Astrocyte (in vitro differentiated cells and primary cell): Measurements from ENCODE around the gene SLC29A4.

Experiments used
- EZH2 ChIP-seq: IDR thresholded peaks from 2 replicates; pipeline ENCODE4 v1.6.1; 2012; ENCODE audit warnings: mild to moderate bottlenecking, low read length, inconsistent platforms; ENCODE audit not compliant: insufficient read depth
- TF ChIP-seq, protein P1 (sequence below): IDR thresholded peaks from 2 replicates; pipeline ENCODE4 v1.5.1; 2011; ENCODE audit warnings: low read depth, mild to moderate bottlenecking, inconsistent platforms, low read length, moderate library complexity; ENCODE audit not compliant: insufficient read depth

DNA sequence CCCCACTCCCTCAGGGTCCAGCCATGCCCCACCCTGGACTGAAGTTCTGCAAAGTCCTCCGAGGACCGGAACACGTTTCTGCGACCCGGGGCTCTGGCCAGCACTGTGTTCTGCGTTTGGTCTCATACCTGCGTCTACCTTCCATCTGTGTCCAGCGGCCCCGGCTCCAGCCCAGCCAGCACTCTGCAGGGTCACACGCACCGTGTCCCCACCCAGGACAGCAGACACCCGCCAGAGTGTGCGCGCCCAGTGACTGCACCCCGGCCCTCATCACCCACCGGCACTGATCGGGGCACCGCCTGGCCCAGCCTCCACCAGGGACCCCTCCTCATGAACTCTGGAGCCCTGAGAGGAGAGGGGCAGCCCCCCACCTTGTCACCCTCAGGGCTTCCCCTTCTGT, 20.3 kb downstream of the SLC29A4 start:
- TF ChIP-seq, protein P1, sequence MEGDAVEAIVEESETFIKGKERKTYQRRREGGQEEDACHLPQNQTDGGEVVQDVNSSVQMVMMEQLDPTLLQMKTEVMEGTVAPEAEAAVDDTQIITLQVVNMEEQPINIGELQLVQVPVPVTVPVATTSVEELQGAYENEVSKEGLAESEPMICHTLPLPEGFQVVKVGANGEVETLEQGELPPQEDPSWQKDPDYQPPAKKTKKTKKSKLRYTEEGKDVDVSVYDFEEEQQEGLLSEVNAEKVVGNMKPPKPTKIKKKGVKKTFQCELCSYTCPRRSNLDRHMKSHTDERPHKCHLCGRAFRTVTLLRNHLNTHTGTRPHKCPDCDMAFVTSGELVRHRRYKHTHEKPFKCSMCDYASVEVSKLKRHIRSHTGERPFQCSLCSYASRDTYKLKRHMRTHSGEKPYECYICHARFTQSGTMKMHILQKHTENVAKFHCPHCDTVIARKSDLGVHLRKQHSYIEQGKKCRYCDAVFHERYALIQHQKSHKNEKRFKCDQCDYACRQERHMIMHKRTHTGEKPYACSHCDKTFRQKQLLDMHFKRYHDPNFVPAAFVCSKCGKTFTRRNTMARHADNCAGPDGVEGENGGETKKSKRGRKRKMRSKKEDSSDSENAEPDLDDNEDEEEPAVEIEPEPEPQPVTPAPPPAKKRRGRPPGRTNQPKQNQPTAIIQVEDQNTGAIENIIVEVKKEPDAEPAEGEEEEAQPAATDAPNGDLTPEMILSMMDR, result no peak
- no peak for TF ChIP-seq EZH2
